Suprapubic skin (tissue), 4 donors: Measurements from ENCODE around the gene REG4.

Experiments
- CTCF ChIP-seq, 2 donors: fragments of 200-600 bp in 1 of 2; fragments of 450-650 bp in 1 of 2; sonication (generic) in 1 of 2; IDR thresholded peaks; one replicate each; pipeline ENCODE4 v1.5.1; 2016 to 2019; ENCODE audit warnings: antibody characterized with exemption in 2 of 2, mild to moderate bottlenecking in 1 of 2, moderate library complexity in 1 of 2
- EP300 ChIP-seq: sonication (generic); formaldehyde crosslinking; IDR thresholded peaks from one replicate; pipeline ENCODE4 v1.6.1; 2017; ENCODE audit warnings: antibody characterized with exemption
- POLR2A ChIP-seq, 2 donors: fragments of 450-650 bp; IDR thresholded peaks; one replicate each; pipeline ENCODE4 v1.6.1; 2017; ENCODE audit warnings: antibody characterized with exemption in 2 of 2, mild to moderate bottlenecking in 2 of 2, moderate library complexity in 2 of 2
- POLR2AphosphoS5 ChIP-seq, 3 donors: sonication (generic); formaldehyde crosslinking; IDR thresholded peaks; one replicate each; pipeline ENCODE4 v1.6.1; 2017; ENCODE audit warnings: antibody characterized with exemption in 3 of 3

- no peak for TF ChIP-seq POLR2AphosphoS5 (IDR thresholded peaks at IDR 0.05)
- TF ChIP-seq CTCF (IDR thresholded peaks at IDR 0.05), result no peak
- TF ChIP-seq EP300, result no peak
- no peak for TF ChIP-seq POLR2A (IDR thresholded peaks at IDR 0.05)
Measured at GRCh38 chr1:119795261-119796200, 15.7 kb downstream of the REG4 start.
